NCI-H1048 (cell line): ENCODE data around the gene ABI3BP.

Experiments
- DNase-seq: peaks from one replicate; lab custom pipeline; 2025; lab: John Stamatoyannopoulos, UW

ABI3BP gene

GRCh38 chr3:100882571-100882984 lies 110.6 kb downstream of the ABI3BP start:
- DNase-seq = no peak

- DNase-seq = no peak
These were observed 112.4 kb downstream of the ABI3BP start for GRCh38 chr3:100880845-100881244.

DNA sequence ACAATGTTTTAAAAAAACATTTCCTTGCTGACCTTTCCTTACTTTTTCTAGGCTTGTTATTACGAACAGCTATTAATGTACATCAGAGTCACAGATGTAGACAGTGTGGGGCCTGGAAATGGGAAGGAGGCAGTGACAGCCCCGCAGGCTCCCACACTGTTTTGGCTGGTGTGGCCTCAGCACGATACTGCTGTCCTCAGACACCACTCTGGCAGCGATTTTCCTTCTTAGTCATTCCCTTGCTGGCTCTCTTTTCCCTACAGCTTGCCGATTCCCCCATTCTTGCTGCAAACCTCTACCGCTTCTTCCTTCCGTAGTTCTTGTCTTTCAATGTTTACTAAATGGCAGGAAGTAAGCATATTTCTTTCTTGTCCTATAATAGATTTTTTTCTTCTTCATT lies 113.1 kb downstream of the ABI3BP start:
- DNase-seq = no peak

- no peak for DNase-seq
These were observed 113.9 kb downstream of the ABI3BP start for GRCh38 chr3:100879195-100879810.

DNA sequence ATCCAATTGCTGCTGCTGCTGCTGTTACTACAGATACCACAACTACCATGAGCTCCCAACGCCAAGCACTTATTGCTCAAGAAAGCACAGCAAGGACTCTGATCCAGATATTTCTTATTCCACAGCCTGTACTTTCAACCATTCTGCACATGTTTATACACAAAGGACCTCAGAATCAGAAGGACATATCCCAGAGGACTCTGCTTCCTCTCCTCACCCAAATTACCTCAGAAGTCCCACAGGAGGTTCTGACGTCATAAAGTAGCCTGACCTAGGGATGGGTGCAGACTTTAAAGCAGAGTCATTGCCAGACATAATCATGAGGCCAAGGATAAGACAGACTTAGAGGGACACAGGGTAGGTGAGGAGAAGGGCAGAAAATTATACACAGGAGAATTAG lies 115.9 kb downstream of the ABI3BP start:
- no peak for DNase-seq

GRCh38 chr3:100875239-100875638 lies 118.0 kb downstream of the ABI3BP start:
- DNase-seq = no peak

GRCh38 chr3:100873611-100874010 lies 119.6 kb downstream of the ABI3BP start:
- DNase-seq = no peak

DNA sequence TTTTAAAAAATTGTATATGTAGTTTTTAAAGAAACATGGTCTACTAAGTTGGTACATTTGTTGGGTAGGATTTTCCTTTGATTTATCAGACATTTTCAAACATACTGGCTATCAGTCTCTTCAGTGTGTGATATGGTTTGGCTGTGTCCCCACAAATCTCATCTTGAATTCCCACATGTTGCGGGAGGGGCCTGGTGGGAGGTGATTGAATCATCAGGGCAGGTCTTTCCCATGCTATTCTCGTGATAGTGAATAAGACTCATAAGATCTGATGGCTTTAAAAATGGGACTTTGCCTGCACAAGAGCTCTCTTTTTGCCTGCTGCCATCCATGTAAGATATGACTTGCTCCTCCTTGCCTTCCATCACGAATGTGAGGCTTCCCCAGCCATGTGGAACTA lies 121.9 kb downstream of the ABI3BP start:
- no peak for DNase-seq

- DNase-seq = no peak
These were observed 123.4 kb downstream of the ABI3BP start for GRCh38 chr3:100869787-100870186.

DNA sequence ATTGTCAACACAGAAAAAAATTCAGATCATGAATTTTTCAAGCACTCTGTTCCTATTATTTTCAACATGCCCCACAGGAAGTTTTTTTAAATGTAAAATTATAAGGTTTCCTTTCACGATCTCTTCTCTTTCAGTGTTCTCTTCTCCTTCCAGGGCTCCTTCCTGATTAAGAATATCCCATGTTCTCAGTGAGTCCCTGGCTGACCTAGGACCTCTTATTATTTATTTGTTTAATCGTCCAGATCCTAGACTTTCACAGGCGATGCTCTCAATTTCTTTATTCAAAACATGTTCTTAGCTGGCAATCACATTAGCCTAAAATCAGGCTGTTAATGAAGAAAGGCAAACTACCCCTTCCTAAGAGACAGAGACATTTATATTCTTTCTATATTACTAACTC lies 124.3 kb downstream of the ABI3BP start:
- DNase-seq = no peak

- DNase-seq = no peak
These were observed 125.1 kb downstream of the ABI3BP start for GRCh38 chr3:100868096-100868495.

- no peak for DNase-seq
These were observed 127.8 kb downstream of the ABI3BP start for GRCh38 chr3:100865442-100865841.

- no peak for DNase-seq
These were observed 128.6 kb downstream of the ABI3BP start for GRCh38 chr3:100864471-100865250.

- no peak for DNase-seq
These were observed 135.4 kb downstream of the ABI3BP start for GRCh38 chr3:100857863-100858262.

DNA sequence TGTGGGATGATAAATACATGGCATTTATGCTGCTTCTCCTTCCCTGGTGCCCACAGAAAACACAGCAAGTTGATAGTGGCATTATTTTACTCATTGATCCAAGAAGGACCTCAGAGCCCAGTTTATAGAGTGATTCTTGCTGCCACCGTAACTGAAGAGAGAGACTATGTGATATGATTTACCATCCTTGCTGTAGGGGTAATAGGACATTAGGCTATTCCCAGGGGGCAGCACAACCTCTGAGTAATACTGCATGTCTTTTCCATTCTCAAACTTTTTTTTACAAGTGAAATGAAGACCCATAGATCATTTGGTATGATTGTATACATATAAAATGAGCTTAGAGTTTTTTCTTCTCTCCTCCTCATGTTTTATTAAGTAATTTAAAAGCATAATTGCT lies 136.4 kb downstream of the ABI3BP start:
- no peak for DNase-seq

DNA sequence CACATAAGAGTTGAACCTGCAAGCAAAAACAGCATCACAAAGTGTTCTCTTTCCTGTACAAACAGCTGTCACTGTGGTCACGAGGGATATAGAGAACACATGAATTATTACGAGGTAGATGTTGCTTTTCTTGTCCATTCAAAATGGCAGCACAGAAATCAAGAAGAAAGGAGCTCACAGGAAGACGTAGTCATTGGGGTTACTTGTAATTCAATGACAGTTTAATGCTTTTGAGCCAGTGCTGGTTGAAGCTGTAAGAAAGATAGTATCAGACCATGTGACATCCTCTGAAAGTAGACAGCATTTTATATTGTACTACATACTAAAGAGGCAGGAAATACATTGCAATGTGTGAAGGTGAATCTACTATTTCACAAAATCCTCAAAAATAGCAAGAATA lies 140.4 kb downstream of the ABI3BP start:
- no peak for DNase-seq

GRCh38 chr3:100850701-100851100 lies 142.5 kb downstream of the ABI3BP start:
- DNase-seq = no peak

DNA sequence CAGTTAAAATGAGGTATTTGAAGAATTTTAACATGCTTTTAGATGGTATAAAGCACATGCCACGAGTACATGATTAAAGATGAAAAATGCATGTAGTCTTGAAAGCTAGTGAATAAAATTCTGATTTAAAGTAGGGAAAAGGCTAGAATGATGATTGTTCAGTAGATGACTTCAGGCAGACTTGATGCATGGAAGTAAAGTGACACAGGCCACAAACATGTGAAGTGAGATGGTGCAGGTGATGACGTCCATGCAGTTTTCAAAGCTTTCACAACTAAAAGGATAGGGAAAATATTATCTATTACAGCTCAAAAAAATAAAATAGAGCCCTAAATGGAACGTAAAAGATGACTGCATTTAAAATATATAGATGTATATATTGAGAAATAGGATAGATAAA lies 143.1 kb downstream of the ABI3BP start:
- DNase-seq = no peak

- DNase-seq = no peak
These were observed 148.9 kb downstream of the ABI3BP start for GRCh38 chr3:100844063-100844936.

DNA sequence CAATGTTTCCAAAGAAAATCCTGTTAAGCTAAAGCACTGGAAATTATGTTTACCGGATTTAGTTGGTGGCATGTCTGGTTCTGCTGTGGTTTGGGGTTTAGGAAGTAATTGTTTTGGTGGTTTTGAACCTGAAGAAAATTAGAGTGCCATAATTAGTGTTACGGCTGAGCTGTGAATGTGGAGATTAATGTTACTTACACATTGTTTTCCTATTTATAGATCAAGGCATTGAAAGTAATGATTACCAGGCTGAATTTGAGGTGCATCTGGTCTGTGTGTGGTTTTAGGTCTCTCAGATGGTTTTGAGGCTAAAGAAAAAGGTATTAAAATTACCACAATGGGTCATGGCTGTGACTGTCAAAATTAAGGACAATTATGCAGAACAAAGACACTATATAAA lies 155.1 kb downstream of the ABI3BP start:
- DNase-seq = no peak

DNA sequence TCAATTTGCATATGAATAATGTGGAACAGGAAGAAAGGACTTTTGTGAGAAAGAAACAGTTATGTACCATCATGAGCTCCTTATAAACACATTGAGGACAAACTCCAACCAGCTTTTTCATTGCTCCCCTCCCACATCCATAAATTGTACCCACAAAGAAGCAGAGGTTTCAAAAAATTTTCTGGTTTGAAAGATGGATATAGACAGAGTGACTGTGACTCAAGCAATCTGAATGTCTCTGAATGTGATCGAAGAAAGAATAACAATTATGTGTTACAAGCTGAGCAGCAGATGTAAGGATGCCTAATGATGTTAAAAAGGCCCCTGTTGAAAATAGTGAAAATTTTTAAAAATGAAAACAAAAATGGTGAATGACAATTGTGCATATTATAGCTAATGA lies 156.6 kb downstream of the ABI3BP start:
- no peak for DNase-seq

DNA sequence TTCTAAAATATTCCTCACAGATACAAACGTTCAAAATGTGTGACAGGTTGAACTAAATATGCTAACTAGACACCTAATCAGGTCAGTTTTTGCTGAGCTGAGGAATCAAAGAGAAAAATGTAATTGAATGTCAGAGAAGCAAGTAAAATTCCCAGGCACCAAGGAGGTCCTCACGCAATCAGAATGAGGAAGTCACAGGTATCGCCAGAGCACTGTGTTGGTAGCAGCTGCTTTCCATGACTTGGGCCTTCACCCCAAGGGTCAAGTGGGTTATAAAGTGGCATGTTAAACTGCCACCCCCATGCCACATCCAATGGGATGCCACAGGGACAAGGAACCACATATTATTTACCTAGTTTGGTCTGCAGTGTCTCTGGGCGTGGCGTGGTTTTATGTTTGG lies 158.9 kb downstream of the ABI3BP start:
- no peak for DNase-seq

DNA sequence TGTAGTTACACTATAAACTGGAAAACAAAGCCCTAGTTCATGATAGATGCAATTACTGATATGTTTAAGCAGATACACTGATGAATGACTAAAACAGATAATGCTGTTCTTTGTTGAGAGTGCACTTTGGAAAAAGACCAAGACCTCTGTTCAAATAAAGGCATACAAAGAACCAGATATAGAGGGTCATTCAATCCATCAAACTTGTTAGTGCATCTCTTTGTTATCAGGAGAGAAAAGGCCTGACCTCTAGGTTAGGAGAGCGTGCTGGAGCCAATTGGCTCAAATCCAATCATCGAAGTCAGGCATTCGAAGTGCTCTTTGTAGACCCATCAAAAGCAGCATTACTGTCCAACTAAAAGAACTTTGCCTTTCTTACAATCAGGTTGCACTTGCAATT lies 159.7 kb downstream of the ABI3BP start:
- DNase-seq = no peak
